ENCODE data around the gene CLMN.

GRCh38 chr14:95250936-95251335 is 68.8 kb downstream of the CLMN start:
- TF ChIP-seq HDAC2 (IDR thresholded peaks at IDR 0.05; ENCODE audit: borderline replicate concordance in 1 of 2, low read depth in 2 of 2, low read length in 2 of 2) (no peak), CBX8 (IDR thresholded peaks at IDR 0.05; ENCODE audit: borderline replicate concordance, low read depth, low read length) (no peak), POLR2A (IDR thresholded peaks at IDR 0.05; ENCODE audit: control extremely low read depth in 1 of 2, low read depth in 2 of 2, low read length in 2 of 2) (no peak), CTCF (IDR thresholded peaks at IDR 0.05; ENCODE audit: control extremely low read depth in 1 of 3, insufficient read depth in 1 of 3, low read depth in 1 of 3, low read length in 3 of 3) (no peak), ASH2L (IDR thresholded peaks at IDR 0.05; ENCODE audit: low read length) (no peak), RAD21 (IDR thresholded peaks at IDR 0.05 in 1 of 2, conservative IDR thresholded peaks at IDR 0.05 in 1 of 2; ENCODE audit: low read depth in 2 of 2, low read length in 2 of 2) (no peak), SRF (IDR thresholded peaks at IDR 0.05; ENCODE audit: low read depth, low read length) (no peak), TAF1 (IDR thresholded peaks at IDR 0.05; ENCODE audit: low read depth, low read length) (no peak)
- TF ChIP-seq, protein P1, sequence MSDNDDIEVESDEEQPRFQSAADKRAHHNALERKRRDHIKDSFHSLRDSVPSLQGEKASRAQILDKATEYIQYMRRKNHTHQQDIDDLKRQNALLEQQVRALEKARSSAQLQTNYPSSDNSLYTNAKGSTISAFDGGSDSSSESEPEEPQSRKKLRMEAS (IDR thresholded peaks at IDR 0.05), result no peak

Data from H1 (cell line).